Left kidney (tissue), 2 donors: ENCODE measurements around the gene GABRR2. TPM values are rescaled to one million over a fixed set of nuclear protein-coding genes. Genes with fewer than 3 reads are reported as not detected.
A peak's percentile ranks its signal among the peaks of the same experiment; 100 is the strongest.
"Not testable (repeated sequence)": the region's sequence is repeated elsewhere in the genome, so short reads cannot be mapped to it uniquely, and the experiment has no call there.

Source experiments
- DNase-seq: peaks from one replicate; pipeline ENCODE4 v3.0.0-alpha.2; 2013
- polyA plus RNA-seq: library from polyadenylated mRNA; unstranded; fragments of 120-200 nt; gene quantifications from one replicate; pipeline ENCODE4 v1.2.1, GENCODE V29; 2013; ENCODE audit not compliant: insufficient read length

The GABRR2 gene
- polyA plus RNA-seq, 1 donor: 2.1 TPM

- DNase-seq: no peak
These were observed 57.3 kb downstream of the GABRR2 start for GRCh38 chr6:89257781-89258180.

DNA sequence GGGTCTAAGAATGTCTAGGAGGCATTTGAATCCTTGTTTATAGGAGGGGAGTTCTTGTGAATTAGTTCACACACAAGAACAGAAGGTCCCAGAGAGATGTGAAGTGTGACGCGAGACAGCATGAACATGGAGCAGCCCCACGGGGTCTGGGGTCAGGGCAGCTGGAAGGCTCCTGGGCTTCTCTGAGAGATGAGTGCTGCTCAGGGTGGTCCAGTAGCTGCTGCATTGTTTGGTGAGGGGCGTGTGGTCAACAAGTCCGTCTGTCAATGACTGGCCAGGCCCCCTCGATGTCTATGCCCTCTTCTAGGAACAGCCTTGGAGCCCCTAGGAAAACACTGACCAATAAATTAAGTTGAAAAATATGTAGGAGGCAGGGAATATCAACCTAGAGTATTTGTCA lies 57.8 kb downstream of the GABRR2 start:
- no peak for DNase-seq

- DNase-seq: no peak
These were observed 59.7 kb downstream of the GABRR2 start for GRCh38 chr6:89255417-89255816.

DNA sequence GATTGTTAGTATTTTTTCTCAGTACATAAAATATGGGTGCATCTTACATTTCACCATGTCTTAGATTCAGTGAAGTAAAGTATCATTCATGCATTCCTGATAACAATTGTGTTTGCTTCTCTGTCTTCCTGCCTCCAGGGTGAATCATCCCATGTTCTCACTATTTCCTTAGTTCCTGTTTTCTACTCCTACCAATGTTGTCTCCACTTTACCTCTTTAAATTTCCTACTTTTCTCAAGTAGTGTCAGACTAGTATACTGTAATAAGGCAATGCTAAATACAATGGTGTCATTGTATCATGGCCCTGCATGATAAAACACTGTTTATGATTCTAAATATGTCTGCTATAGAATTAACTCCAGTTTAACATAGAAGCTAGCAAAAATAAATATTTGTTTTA lies 60.5 kb downstream of the GABRR2 start:
- DNase-seq: no peak

- DNase-seq: no peak
These were observed 62.2 kb downstream of the GABRR2 start for GRCh38 chr6:89252907-89253306.

- no peak for DNase-seq
These were observed 63.1 kb downstream of the GABRR2 start for GRCh38 chr6:89251976-89252375.

DNA sequence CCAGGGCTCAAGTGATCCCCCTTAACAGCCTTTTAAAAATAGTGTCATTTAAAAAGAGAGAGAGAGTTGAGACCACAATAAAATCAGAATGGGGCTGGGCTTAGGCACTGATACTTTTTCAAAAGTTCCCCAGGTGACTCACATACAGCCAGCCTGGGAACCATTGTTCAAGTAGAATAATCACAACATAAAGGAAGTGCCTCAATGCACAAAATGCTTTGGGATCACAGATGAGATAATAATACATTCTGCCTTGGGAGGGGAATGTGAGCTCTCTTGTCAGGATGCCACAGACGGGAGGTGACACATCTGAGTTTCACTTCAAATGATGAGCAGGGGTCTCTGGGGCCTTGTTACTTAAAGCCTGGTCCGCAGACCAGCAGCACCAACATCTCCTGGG lies 63.9 kb downstream of the GABRR2 start:
- DNase-seq: no peak

- DNase-seq: no peak
These were observed 64.9 kb downstream of the GABRR2 start for GRCh38 chr6:89250239-89250638.

DNA sequence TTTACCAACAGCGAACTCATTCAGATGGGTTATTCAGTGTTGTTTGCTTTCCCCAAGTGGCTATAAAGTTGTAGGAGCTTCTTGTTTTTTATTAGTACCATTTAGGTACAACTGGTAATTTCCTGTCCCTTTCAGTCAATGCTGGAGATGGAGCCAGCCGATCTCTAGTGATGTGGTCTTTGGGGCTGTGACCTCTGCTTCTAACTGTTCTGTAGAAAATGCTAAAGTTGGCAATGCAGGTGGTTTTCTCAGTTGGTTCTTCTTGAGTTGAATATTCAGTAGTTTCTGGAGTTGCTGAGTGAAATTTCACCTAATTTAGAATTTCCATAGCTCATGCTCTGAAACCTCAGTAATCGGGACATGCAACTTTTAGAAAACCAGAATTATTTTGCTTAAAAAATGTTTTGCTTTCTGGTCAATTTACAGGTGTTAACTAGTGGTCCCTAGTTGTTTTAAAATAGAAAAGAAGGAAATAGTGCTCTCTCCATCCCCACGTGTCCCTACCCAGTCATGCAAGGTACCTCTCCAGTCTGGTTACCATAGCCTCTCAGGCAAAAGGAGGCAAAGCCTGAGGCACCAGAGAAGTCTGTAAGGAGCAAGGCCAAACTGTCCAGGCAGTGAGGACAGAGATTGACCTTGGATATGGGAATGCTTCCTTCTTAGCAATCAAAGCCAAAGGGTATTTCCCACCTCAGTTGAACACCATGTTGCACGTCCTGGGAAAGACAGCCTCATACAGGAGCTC lies 70.7 kb downstream of the GABRR2 start:
- DNase-seq: no peak

DNA sequence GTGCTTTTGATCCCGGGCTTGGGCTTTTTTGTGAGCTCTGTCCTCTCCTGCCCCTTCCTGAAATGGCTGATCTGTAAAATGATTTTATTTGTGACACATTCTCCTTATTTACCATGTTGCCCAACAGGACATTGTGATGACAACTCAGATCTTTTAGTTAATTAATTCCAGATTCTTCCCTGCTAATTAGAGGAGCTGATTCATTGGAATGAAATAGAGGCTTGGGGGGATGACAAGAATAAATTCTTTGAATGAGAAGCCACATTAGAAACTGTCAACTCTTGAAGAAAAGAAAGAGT lies 71.8 kb downstream of the GABRR2 start:
- no peak for DNase-seq

DNA sequence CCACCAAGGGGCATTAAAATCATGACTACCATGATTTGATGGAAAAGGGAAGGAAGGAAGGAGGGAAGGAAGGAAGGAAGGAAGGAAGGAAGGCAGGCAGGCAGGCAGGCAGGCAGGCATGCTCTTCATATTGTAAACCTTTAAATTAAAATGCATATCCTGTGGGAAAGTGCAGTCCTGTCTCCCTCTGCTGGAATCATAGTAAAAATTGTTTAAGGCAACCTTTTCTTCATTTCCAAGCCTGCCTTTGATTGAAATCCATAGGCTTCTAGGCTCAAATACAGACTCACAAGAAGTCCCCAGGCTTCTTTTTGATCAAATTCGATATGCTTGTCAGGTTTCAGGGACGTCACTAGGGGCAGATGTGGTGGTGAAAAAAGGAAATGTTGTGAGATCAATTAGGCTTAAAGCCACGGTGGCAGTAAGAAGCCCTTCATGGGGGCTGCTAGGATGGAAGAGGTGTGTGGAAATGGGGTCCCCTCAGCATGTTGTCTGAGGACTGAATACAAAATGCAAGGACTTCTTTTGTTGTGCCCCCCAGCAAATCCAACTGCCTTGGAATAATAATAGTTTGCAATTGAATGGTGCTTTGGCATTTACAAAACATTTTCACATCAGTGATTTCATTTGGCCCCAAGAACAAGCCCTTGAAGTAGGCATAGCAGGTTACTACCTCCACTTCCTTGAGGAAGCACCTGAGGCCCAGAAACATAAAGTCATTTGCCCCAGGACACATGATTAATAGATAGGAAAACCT lies 72.3 kb downstream of the GABRR2 start:
- peak; percentile 56 for DNase-seq

DNA sequence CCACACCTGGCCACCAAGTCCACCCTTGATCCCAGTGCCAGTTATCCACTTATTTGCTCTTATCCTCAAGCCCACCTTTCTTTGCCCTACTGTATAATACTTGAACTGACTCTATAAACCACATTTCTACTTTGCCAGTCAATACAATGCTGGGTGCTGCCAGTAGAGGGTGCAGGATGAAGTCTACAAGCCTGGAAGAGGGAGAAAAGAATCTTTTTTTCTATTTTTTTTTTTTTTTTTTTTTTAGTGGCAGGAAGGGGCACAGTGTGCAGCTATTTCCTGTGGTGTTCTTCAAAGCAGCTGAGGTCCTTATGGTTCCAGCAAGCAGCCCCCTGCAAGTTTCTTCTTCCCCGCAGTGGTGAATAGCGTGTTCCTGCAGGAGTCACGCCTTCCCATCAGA lies 75.8 kb downstream of the GABRR2 start:
- DNase-seq: no peak

DNA sequence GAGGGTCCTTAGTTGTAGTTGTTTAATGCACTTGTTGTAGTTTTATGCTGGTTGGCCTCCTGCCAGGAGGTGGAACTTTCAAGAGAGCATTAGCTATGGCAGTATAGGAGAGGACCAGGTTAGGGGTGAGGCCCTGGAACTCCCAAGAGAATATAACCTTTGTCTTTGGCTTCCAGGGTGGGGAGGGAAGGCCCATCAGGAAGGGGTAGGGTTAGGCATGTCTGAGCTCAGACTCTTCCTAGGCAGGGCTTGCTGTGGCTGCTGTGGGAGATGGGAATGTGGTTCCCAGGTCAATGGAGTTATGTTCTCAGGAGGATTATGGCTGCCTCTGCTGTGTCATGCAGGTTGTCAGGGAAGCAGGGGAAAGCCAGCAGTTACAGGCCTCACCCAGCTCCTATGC lies 77.9 kb downstream of the GABRR2 start:
- no peak for DNase-seq

- not testable (repeated sequence) for DNase-seq
These were observed 81.5 kb downstream of the GABRR2 start for GRCh38 chr6:89233605-89234004.

DNA sequence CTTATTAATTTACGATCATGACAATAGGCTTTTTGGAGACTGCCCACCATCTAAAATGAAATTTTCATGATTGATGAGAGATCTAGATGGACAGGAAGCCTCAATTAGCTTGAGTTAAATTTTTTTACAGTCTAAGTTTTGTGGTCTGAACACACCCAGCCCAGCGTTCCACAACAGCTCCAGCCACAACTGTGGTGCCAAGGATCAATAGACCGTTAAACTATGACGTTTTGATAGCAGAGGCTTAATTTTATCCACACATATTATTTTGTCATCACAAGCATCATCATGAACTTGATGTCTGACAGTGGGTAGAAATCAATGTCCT lies 92.4 kb downstream of the GABRR2 start:
- no peak for DNase-seq

DNA sequence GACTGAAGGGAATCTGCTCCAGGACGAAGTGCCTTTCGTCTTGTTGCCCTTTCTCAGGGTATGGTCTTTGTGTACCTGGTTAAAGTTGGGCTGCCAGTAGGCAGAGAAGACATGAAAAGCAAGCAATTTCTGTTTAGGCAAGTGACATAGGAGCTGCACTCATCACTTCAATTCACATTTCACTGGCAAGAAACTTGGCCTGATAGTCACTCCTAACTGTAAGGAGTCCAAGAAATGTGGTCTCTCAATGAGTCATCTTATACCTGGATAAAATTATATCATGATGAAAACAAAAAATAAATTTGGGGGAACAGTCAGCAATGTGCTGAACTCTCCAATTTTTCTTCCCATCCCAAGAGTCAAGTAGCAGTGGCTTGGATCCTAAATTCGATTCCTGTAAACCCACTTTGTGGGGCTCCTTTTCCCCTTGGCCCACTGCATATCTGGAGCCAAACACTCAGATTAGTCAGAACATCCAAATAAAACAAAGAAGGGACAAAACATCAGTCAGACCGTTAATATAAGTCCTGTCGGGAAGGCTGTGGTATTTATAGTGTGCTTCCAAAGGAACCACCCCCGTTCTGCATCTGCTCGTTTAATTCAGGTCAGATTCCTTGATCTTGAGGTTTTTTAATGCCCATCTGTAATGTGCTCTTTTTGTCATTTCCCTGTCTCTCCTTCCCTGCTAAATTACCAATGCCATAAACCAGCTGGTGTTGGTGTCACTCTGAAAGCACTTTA lies 93.0 kb downstream of the GABRR2 start:
- DNase-seq: no peak

DNA sequence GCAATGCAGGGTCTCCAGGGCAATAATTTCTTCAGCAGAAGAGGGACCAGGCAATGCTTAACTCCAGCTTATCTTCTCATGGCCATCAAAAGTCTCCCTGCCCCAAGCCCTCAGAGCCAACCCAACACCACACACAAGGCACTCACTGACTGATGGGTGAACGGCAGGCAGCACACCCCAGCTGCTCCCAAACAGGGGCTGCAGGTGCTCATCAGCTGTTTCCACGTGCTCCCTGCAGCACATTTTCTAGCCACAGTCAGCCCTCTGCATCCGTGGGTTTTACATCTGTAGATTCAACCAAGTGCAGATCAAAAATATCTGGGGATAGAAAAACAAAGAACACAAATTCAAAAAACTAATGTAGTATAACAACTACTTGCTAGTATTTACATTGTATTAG lies 94.0 kb downstream of the GABRR2 start:
- no peak for DNase-seq

DNA sequence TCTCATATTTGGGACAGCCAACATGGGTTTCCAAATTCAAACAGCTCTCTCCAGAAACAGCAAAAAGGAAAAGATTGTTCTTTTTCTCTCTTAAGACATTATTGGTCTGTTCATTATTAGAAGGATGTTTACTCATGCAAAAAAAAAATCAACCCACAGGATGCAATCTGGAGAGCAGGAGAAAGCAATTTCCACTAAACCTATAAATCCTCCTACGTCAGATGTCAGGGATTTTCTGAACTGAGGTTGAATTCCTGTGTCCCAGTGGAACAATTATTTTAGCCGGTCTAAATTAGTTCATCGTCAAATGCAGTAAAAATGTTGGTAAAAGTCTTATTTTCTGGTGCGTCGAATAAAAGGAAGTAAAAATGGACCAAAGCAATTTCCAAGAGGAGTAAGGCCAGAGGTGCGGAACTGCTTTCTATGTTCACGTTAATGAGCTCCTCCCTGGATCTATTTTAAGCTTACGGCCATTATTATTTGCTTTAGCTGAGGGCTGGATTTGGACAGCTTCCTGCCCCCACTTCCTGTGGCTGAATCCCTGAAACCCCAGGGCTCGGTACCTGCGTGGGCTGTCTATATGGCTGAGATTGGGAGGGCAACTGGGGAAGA lies 97.7 kb downstream of the GABRR2 start, which contains the start of gene GABRR1:
TSS of gene GABRR1 (minus strand) at position 60 of the 612 bp plus-strand sequence. CDS start at position 24, 36 bp downstream.
- DNase-seq: peak; percentile 27

DNA sequence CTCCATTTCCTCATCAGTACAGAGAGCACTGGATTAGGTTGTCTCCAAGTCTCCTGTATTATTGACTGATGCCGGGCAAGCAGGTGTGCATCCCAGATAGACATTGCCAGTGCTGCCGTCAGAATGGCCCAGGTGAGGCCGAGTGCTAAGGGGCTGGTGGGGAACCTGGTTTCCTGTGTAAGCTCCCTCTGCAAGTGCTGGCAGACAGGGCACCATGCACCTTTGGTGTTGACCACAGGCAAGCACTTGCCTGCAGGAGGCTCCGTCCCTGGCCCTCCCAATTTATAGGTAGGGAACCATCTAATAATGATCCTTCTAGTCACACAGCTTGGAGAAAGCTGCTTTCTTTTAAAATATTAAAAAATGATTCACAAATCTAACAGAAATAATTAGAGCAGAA lies 98.7 kb downstream of the GABRR2 start:
- no peak for DNase-seq

GRCh38 chr6:89215391-89215790 lies 99.7 kb downstream of the GABRR2 start:
- no peak for DNase-seq

DNA sequence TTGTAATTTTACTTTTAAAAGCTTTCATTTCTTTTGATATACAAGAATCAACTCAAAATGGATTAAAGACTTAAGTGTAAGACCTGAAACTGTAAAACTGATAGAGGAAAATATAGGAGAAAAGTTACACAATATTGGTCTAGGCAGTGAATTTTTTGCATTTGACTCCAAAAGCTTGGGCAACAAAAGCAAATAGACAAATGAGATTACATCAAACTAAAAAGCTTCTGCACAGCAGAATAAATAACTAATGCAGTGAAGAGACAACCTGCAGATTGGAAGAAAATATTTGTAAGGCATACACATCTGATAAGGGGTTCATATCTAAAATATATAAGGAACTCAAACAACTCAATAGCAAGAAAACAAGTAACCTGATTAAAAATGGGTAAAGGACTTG lies 100.9 kb downstream of the GABRR2 start:
- DNase-seq: no peak

DNA sequence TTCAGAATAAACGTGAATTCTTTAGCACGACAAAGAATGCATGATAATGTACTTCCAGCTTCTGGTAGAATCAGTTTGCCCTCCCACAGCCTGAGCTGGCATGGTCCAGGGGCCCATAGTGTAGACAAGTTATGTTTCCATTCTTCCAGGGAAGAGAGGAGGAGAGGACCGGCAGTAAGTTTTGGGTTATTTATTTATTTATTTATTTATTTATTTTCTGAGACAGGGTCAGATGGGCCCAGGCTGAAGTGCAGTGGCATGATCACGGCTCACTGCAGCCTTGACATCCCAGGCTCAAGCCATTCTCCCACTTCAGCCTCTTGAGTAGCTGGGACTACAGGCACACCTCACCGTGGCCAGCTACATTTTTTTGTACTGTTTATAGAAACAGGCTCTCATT lies 102.6 kb downstream of the GABRR2 start:
- no peak for DNase-seq

DNA sequence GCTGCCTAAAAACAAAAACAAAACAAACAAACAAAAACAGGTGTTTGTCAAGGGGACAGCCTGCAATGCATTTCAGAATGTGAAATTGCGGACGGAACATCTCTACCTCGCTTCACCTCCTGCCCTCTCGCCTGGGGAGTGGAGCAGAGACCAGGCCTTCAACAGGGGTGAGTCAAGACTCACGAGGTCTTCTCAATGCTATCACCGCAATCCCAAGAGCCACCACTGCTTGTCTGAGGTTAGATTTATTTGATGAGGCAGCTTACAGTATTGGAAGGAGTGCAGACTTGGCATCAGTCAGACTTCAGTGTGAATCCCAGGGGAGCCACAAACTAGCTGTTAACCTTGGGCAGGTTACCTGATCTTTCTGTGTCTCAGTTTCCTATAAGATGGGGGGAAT lies 105.6 kb downstream of the GABRR2 start:
- DNase-seq: no peak
